Upper lobe of left lung (tissue), 6 donors: ENCODE results near the gene AOAH. TPM values are rescaled to one million over a fixed set of nuclear protein-coding genes. Genes with fewer than 3 reads are reported as not detected.

Source experiments
- ATAC-seq, 2 donors: fragments of 200-7000 bp; cut with Tn5 transposase; one replicate each; pipeline ENCODE4 v1.9.1; 2022; ENCODE audit warnings: mild to moderate bottlenecking in 2 of 2, moderate library complexity in 2 of 2; ENCODE audit not compliant: low FRiP score in 2 of 2
- DNase-seq, 2 donors: peaks; one replicate each; pipeline ENCODE4 v3.0.0-alpha.2; 2019 to 2020
- H3K27ac ChIP-seq, 4 donors: fragments of 200-600 bp; sonication (generic); one replicate each; pipeline ENCODE4 v1.5.1; 2016 to 2019
- H3K27me3 ChIP-seq, 4 donors: fragments of 200-600 bp; sonication (generic); one replicate each; pipeline ENCODE4 v1.5.1; 2017 to 2019
- H3K36me3 ChIP-seq, 4 donors: fragments of 200-600 bp; sonication (generic); one replicate each; pipeline ENCODE4 v1.5.1; 2016 to 2019
- H3K4me1 ChIP-seq, 4 donors: fragments of 200-600 bp; sonication (generic); one replicate each; pipeline ENCODE4 v1.5.1; 2018 to 2019
- H3K4me3 ChIP-seq, 4 donors: fragments of 200-600 bp; sonication (generic); one replicate each; pipeline ENCODE4 v1.5.1; 2017 to 2019; ENCODE audit warnings: mild to moderate bottlenecking in 2 of 4, moderate library complexity in 1 of 4
- H3K9me3 ChIP-seq, 4 donors: fragments of 200-600 bp; sonication (generic); one replicate each; pipeline ENCODE4 v1.5.1; 2018 to 2019
- CTCF ChIP-seq, 6 experiments: fragments of 450-650 bp in 4 of 6; fragments of 200-600 bp in 2 of 6; sonication (generic) in 2 of 6; IDR thresholded peaks; one replicate each; pipeline ENCODE4 v1.5.1; 2016 to 2019; ENCODE audit warnings: antibody characterized with exemption in 6 of 6
- EP300 ChIP-seq, 4 donors: sonication (generic); formaldehyde crosslinking; IDR thresholded peaks; one replicate each; pipeline ENCODE4 v1.5.1; 2017; ENCODE audit warnings: antibody characterized with exemption in 4 of 4, control low read depth in 2 of 4
- POLR2A ChIP-seq, 4 donors: fragments of 450-650 bp; IDR thresholded peaks; one replicate each; pipeline ENCODE4 v1.5.1; 2016 to 2017; ENCODE audit warnings: antibody characterized with exemption in 4 of 4, mild to moderate bottlenecking in 2 of 4
- POLR2AphosphoS5 ChIP-seq, 2 donors: sonication (generic); formaldehyde crosslinking; IDR thresholded peaks; one replicate each; pipeline ENCODE4 v1.5.1; 2017; ENCODE audit warnings: antibody characterized with exemption in 2 of 2
- WGBS, 2 donors: methylation state at CpG; one replicate each; pipeline ENCODE4 v1.1.5; 2017 to 2018; 5-methylcytosine and 5-hydroxymethylcytosine counted together
- total RNA-seq, 6 donors: library from RNA; depleted of rRNA in 4 of 6; stranded (reverse); fragments of >200 nt in 4 of 6; gene quantifications; one replicate each; pipeline versions ENCODE4 v1.1.0 to v1.2.1, GENCODE V29; 2016 to 2021
- donor health status: DM: no; HTN: no; CAD: no; lungs with moderate emphysema.
- donor health status: DM: no; HTN: yes; CAD: no; lungs with severe emphysema.

Gene AOAH
- total RNA-seq, 6 donors from 2014 or later: 18.5 to 36.8 (median 25.7) TPM

DNA sequence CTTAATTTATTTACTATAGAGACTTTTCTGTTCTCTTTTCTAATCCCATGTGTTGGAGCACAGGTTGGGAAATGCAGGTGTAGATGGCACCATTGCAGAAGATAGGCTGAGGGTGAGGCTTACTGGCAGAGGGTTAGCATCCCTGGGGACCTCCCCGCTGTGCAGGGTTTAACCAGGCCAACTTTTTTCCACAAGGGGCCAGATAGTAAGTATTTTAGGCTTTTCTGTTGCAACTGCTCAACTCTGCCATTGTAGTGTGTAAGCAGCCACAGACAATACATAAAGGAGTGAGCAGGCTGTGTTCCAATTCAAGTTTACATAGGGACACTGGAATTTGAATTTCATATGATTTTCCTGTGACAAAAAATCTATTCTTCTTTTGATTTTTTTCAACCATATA is 34.6 kb upstream of the AOAH start:
- no peak for ATAC-seq
- no peaks in the 10 kb centered on the region for H3K9me3 ChIP-seq
- no peaks in the 10 kb centered on the region for H3K27me3 ChIP-seq
- no peaks in the 10 kb centered on the region for H3K36me3 ChIP-seq
- no peaks in the 10 kb centered on the region for H3K4me1 ChIP-seq
- no peak overlapping the region for H3K4me3 ChIP-seq
- no peak overlapping the region for H3K27ac ChIP-seq
- no peak for DNase-seq
- 72 to 88% methylated on average over 1 of the region's 1 CpG for WGBS, 2 donors
- no peak for TF ChIP-seq EP300 (IDR thresholded peaks at IDR 0.05)
- no peak for TF ChIP-seq POLR2A (IDR thresholded peaks at IDR 0.05)
- TF ChIP-seq CTCF (IDR thresholded peaks at IDR 0.05): no peak
- no peak for TF ChIP-seq POLR2AphosphoS5 (IDR thresholded peaks at IDR 0.05)

GRCh38 chr7:36755484-36755883 is 31.2 kb upstream of the AOAH start:
- H3K27me3 ChIP-seq: no peaks in the 10 kb centered on the region
- no peak overlapping the region for H3K27ac ChIP-seq
- H3K4me1 ChIP-seq: no peaks in the 10 kb centered on the region
- ATAC-seq: no peak
- no peak overlapping the region for H3K4me3 ChIP-seq
- no peaks in the 10 kb centered on the region for H3K36me3 ChIP-seq
- no peaks in the 10 kb centered on the region for H3K9me3 ChIP-seq
- DNase-seq: no peak
- 67 to 92% methylated on average over 7 to 8 of the region's 8 CpGs for WGBS, 2 donors
- TF ChIP-seq CTCF (IDR thresholded peaks at IDR 0.05) (no peak), POLR2A (IDR thresholded peaks at IDR 0.05) (no peak), EP300 (IDR thresholded peaks at IDR 0.05) (no peak), POLR2AphosphoS5 (IDR thresholded peaks at IDR 0.05) (no peak)

GRCh38 chr7:36752026-36752711 is 27.9 kb upstream of the AOAH start:
- Histone ChIP-seq H3K9me3 (no peaks in the 10 kb centered on the region), H3K27me3 (no peaks in the 10 kb centered on the region), H3K27ac (no peak overlapping the region), H3K4me1 (peaks cover 0 to 9% (median 5%) of the 10 kb centered on the region in 4 donors), H3K4me3 (no peak overlapping the region), H3K36me3 (no peaks in the 10 kb centered on the region)
- ATAC-seq (no peak), DNase-seq (no peak)
- WGBS, 2 donors: 85 to 89% methylated on average over 2 of the region's 2 CpGs
- TF ChIP-seq POLR2AphosphoS5 (IDR thresholded peaks at IDR 0.05) (no peak), POLR2A (IDR thresholded peaks at IDR 0.05) (no peak), CTCF (IDR thresholded peaks at IDR 0.05) (no peak), EP300 (IDR thresholded peaks at IDR 0.05) (no peak)

DNA sequence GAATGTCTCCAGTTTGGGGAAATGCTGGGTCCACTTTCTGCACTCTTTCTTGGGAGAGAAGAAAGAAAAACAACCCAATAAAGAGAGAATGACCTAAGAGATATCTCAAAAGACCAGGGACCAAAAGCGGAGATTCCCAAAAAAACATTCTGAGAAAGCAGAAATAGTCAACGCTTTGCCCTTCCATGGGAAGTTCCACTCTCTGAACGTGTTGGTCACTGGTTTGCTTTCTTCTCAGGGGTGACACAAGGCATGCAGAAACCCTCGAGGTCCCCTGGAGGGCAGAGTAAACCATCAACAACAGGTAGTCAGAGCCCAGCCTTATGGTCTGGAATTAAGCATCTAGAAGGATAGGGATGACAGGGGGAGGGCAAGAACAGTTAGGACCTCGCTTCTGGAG is 26.2 kb upstream of the AOAH start:
- no peak for TF ChIP-seq CTCF (IDR thresholded peaks at IDR 0.05)
- TF ChIP-seq POLR2AphosphoS5 (IDR thresholded peaks at IDR 0.05): no peak
- no peak for TF ChIP-seq POLR2A (IDR thresholded peaks at IDR 0.05)
- TF ChIP-seq EP300 (IDR thresholded peaks at IDR 0.05): no peak
- no peak overlapping the region for H3K27ac ChIP-seq
- H3K36me3 ChIP-seq: no peaks in the 10 kb centered on the region
- 74 to 79% methylated on average over 5 of the region's 5 CpGs for WGBS, 2 donors
- no peak for DNase-seq
- no peak for ATAC-seq
- H3K9me3 ChIP-seq: no peaks in the 10 kb centered on the region
- H3K4me1 ChIP-seq: peaks cover 4 to 10% (median 7%) of the 10 kb centered on the region in 4 donors
- no peaks in the 10 kb centered on the region for H3K27me3 ChIP-seq
- no peak overlapping the region for H3K4me3 ChIP-seq
